HG03342 (cell line): ENCODE measurements around the gene PACS1.

Experiments used
- ATAC-seq: cut with Tn5 transposase; IDR thresholded peaks from one replicate; pipeline ENCODE4 v1.9.1; 2021; ENCODE audit warnings: mild to moderate bottlenecking, moderate library complexity; ENCODE audit not compliant: unreplicated experiment

The PACS1 gene

DNA sequence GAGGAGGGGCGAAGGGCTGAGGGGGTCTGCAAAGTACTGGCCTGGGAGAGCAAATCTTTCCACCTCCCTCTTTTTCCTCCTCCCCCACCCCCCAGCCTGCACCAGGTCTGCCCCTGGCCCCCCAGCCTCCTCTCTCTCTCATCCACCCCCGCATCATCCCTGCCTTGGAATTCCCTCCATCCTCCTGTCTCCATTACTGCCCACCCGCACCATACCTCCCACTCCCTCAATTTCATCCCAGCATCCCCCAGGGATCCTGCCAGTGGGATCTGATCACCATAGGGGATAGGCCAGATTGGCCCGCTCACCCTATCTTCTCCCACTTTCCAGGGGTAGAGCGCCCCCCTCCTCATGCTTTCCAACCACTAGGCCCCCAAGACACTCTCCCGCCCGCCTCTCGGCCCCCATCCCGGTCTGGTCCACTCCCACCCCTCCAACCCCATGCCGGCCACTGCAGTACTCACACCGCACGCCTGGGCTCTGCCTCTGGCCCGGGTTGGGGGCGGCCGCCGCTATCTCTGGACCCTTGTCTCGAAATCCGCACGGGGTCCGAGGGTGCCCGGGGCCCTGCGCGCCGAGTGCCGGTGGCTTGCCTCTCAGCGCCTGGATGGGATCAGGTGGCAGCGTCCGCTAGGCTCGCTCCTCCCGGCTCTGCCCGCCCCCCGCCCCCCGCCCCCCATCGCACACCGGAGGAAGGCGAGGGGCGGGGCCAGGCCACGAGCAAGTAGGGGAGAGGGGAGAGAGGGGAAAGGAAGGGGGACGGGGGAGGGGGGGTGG lies 21.3 kb upstream of the PACS1 start, which contains the start of gene GAL3ST3:
Gene GAL3ST3, minus strand, starts transcription at position 615 of the 777 bp plus-strand sequence. CDS start 3,746 bp downstream, outside the sequence.
- ATAC-seq: no peak

DNA sequence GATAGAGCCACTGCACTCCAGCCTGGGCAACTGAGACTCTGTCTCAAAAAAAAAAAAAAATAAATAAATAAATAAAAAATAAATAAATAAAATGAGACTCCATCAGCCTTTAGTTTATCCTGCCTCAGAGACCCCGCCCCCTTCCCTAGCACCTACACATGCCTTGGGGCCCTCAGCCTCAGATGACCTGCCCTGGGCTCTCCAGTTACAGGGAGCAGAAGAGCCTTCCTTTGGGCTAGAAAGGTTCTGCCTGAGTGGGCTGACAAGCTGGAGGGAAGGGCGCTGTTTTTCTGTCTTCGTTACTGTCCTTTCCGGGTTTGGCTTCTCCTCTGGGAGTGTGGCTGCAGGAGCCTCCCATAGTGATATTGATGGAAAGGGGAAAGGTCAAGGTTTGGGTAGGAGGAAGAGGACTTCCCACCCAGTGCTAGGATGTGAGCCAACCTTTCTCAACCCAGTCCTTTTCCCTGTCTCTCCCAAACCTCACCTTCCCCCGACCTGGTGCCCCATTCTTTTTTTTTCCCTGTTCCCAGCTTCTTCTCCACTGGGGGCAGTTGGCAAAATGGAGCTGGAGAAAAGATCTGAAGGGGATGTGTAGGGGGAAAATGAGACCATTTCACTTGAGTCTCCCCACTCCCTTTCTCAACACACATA lies 19.4 kb upstream of the PACS1 start:
- ATAC-seq: no peak

DNA sequence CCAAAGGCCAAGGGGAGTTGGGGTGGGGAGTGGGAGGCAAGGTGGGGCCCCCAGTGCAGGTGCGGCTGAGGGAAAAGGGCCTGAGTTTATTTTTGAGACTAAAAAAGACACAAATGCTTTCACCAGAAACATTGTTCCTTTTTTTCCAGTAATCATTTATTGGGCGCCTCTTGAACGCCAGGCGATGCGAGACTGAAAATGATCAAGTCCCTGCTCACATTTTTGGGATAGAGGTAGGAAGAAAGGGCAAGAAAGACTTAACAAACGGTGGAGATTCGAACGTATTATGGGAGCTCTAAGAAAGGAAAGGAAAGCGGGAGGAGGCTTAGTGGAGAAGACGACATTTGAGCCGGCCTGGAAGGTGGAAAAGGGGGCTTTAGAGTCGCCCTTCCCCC lies 18.7 kb upstream of the PACS1 start:
- ATAC-seq: no peak

DNA sequence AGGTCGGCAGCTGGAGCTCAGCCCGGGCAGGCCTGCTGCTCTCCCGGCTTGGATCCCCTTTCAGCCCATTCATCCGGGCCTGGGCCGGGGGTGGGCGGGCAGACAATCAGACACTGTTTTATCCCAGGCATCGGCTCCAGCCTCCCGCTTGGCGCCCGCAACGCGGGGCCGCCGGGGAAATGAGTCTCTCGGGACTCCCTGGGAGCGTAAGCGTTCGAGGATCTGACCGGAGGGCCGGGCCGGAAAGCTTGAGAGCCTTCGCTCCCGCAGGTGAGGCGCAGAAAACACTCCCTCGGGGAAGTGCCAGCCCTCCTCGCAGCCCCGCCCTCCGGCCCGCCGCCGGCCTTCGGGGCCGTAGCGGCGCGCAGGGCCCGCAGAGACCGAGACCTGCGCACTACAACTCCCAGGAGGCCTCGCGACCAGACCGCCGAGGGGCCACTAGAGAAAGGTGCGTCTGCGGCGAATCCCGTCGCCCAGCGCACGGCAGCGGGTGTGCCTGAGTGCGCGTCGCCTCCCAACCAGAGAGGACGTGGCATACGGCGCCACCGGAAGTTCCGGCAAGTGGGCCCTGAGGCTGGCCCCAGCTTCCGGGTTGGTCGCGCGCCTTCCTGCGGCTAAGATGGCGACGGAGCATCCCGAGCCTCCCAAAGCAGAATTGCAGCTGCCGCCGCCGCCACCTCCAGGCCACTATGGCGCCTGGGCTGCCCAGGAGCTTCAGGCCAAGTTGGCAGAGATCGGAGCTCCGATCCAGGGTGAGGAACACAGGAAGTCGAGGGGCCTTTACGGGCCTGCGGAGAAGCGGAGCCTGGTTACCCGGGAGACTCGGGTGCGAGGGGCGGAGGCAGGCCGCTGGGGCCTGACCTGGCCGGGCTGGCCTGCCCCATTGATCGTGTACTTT lies 18.1 kb upstream of the PACS1 start, which contains the start of gene SF3B2:
Gene SF3B2, plus strand, starts transcription at position 599 of the 898 bp plus-strand sequence. Its CDS starts 21 bp downstream, at position 620.
- peak; percentile 93 for ATAC-seq

DNA sequence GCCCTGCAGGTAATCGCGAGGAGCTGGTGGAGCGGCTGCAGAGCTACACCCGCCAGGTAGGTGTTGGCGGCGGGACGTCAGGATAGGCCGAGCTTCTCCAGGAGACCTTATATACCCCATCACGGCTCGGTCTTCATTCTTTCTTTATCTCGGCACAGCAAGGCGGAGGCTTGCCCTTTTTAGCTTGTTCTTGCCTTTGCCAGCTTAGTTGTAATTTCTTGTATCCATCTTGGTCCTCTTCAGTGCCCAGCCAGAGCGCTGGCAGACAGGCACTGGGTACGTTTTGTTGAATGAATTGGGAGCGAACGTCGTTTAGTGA lies 17.4 kb upstream of the PACS1 start:
- ATAC-seq: no peak

DNA sequence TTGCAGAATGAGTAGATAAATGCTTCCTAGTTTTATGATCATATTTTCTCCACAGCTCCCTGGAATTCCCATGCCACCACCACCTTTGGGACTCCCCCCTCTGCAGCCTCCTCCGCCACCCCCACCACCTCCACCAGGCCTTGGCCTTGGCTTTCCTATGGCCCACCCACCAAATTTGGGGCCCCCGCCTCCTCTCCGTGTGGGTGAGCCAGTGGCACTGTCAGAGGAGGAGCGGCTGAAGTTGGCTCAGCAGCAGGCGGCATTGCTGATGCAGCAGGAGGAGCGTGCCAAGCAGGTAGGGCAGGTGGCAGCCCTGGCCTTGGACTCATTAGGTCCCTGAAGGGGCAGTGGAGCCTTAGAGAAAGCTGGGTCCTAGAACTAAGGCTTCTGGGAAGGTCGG lies 15.1 kb upstream of the PACS1 start:
- ATAC-seq: no peak

DNA sequence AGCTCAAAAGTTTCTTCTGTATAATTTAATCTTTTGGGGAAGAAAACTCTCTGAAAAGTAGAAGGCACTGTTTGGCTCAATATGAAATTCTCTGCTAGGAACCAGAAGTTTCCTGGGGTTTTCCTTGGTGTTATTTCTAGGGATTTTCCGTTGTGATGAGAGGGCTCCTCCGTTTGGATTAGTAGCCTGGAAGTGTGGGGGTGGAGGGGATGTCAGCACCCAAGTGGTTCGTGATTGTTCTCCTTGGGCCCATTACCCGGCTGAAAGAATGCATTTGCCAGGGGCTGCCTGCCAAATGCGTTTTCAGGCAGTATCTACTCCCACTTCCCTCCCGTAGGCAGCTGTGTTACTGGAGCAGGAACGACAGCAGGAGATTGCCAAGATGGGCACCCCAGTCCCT lies 13.6 kb upstream of the PACS1 start:
- no peak for ATAC-seq

DNA sequence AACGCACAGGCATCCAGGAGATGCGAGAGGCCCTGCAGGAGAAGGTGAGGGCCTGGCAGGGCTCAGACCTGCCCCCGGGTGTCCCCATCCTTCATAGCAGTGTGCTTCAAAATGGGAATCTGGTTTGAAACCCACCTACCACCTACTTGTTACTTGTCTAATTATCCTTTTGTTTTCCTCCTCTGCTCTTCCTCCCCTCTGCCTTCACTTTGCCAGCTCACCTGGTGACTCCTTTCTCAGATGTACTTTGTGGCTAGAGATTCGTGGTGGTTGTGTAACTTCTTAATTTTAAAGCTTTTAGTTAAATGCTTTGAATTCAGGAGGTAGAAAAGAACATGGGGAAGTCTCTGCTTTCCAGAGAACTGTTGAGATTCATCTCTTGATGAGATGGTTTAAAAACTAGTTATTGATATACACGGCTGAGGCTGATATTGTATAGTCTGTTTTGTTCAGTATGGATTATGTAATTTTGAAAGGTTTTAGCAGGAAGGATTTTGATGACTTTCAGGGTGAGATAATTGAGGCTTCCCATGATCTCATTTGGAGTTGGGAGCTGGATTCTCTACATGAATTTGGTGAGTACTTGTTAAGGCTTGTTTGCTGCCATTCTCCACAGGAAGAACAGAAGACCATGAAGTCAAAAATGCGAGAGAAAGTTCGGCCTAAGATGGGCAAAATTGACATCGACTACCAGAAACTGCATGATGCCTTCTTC lies 9.9 kb upstream of the PACS1 start:
- no peak for ATAC-seq

DNA sequence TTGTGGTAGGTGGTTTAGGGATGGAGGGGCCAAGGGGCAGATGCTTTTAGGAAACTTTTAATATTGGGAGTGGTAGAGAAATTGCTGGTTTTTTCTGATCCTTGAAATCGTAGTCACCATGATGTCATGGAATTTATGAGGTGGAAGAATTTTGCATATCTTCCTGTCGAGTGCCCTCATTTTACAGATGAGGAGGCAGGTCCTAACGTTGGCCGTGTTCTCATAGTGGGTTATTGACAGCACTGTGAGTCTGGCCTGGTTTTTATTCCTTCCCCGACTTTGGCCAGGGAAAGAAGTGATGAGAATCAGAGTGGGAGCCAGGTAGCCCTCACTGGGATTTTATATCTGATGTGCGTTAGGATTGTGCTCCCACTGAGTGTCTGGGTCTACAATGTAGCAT lies 8.8 kb upstream of the PACS1 start:
- no peak for ATAC-seq

DNA sequence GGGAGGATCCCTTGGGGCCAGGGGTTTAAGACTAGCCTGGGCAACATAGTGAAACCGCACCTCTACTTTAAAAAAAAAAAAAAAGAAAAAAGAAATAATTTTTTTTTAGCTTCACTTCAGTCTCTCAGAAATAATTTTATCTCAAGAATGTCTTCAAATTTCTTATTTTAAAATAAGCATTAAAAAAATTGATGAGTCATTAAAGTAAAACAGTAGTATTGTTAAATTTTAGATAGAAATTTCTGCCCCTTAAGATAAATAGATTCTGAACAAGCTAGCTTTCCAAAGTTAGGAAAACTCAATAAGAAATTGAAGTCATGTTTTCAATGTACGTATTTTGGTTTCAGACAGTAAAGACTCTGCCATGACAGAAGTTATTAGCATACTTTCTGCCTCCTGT lies 7.7 kb upstream of the PACS1 start:
- no peak for ATAC-seq

DNA sequence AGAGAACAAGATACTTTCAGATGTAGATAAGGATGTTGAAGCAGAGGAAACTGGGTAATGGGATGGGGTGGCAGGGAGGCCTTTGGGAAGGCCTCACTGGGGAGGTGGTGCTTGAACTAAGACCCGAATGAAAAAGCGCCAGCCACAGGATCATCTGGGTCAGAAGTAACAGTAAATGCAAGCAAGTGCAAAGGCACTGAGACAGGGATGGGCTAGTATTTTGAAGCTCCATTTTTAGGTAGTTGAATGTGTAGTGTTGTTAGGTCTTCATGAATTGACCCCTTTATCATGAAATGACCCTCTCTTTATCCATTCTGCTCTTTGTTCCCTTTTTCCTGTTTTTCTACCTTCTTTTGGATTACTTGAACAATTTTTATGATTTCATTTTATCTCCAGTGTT lies 6.2 kb upstream of the PACS1 start:
- ATAC-seq: no peak

DNA sequence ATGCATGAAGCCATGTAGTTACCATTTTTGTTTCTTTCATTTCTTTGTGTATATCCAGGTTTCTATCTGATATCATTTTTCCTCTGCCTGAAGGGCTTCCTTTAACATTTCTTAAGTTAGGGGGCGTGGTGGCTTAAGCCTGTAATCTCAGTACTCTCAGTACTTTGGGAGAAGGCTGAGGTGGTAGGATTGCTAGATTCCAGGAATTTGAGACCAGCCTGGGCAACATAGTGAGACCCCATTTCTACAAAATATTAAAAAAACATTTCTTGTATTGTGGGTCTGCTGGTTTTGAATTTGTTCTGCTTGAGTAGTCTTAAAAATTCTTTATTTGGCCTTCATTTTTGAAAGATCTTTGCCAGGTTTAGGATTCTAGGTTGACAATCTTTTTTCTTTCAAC lies 5.5 kb upstream of the PACS1 start:
- no peak for ATAC-seq

DNA sequence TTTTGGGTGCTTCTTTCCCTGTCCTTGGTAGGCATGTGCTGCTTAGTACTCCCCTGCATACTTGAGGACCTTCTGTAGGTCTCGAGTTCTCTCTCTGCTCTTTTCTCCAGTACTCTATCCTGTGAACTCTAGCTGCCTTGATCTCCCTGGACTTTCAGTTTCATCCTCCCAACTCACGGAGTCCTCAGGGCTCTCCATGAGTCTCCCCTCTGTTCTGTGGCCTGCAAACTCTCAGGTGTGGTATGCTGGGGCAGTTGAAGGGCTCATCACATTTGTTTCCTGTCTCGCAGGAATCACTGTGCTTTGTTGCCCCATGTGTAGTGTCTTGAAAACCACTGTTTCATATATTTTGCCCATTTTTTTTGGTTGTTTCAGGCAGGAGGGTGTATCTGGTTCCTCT lies 3.3 kb upstream of the PACS1 start:
- no peak for ATAC-seq

DNA sequence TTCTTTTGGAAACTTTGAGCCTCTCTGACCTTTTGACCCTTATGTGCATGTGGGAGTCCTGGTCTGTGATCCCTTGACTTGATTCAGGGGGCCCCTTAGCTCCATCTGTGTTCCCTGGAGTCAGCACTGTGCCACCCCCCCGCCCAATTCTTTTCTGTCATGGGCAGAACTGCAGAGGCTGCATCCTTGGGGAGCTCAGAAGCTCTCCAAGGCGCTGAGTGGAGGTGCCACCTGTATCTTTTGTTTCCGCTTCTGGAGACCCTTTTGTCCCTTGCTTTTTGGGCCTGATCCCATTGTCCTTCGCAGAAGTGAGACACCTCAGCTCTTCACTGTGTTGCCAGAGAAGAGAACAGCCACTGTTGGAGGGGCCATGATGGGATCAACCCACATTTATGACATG lies 2.4 kb upstream of the PACS1 start:
- ATAC-seq: no peak

DNA sequence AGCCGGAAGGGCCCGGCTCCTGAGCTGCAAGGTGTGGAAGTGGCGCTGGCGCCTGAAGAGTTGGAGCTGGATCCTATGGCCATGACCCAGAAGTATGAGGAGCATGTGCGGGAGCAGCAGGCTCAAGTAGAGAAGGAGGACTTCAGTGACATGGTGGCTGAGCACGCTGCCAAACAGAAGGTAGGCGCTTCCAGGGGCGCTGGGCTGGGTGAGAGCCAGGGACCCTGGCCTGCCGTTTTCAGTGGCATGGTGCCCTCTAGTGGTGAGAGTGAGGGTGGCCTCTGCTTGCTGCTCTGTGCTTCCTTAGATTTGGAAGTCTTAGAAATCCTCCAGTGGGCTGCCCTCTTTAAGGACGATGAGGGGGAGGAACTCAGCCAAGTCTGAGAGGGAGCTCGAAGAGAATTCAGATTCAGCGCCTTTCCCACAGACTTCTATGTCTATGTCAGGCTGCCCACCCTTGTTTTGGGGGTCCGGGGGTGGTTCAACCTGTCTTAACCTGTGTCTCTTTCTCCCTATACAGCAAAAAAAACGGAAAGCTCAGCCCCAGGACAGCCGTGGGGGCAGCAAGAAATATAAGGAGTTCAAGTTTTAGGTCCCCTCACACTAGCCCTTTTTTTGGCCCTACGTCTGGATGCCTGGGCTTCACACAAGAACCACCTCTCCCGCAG lies 1.8 kb upstream of the PACS1 start:
- ATAC-seq: no peak

DNA sequence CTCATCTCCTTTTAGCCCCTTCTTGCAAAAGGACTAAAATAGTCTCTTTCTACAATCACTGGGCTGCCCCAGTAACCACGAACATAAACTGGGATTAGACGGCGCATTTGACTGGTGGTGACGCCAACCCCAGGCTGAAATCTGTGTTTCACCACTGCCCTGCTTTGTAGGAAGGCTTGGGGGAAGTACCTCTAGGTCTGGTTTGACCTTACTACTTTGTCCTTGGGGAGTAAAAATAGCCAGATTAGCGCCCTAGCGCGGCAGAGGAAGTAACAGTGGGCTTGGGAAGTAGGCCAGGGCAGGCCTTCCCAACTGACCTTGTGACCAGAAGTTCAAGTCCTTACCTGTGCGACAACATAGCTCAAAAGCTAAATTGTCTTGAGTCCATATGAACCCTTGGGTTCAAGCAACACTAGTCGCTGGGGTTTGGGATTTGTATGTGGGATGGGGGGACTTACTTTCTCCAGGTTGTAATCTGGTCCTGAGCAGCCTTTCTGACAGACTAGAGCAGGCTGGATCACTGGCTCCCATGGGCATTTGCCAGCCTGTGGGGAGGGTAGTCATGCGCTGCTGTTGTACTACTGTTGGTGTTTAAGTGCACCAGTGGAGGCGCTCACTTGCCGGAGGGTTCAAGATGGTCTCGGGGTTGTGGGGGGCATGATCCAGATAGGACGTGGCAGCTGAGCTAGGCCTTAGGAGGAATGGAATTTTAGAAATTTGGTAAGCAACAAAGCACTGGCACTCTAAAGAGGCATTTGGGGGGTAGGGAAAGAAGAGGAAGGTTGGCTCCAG lies 953 bp upstream of the PACS1 start:
- no peak for ATAC-seq

DNA sequence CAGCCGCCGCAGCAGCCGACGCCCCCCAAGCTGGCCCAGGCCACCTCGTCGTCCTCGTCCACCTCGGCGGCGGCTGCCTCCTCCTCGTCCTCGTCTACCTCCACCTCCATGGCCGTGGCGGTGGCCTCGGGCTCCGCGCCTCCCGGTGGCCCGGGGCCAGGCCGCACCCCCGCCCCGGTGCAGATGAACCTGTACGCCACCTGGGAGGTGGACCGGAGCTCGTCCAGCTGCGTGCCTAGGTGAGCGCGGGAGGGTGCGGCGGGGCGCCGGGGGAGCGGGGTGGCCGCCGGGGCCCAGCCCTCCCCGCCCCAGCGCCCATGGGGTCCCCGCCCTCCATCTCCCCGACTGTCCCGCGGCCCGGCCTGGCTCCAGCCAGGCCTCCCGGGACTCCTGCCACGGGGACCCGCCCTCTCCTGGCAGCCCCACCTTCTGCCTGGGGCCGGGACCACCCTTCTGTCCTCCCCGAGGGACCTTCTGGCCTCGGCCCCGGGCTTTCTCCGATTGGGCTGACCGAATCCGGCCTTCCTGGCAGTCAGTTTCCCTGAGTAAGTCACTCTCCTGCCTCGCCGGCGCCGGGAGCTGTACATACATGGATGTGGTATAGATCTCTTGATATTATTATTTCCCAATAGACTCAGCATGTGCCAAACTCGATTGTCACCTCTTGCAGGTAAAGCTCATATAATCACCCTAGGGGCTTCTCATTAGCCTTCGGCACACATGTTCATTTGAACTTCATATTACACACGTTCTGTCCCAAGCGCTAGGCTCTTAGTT lies 720 bp downstream of the PACS1 start:
- ATAC-seq: peak; percentile 9

DNA sequence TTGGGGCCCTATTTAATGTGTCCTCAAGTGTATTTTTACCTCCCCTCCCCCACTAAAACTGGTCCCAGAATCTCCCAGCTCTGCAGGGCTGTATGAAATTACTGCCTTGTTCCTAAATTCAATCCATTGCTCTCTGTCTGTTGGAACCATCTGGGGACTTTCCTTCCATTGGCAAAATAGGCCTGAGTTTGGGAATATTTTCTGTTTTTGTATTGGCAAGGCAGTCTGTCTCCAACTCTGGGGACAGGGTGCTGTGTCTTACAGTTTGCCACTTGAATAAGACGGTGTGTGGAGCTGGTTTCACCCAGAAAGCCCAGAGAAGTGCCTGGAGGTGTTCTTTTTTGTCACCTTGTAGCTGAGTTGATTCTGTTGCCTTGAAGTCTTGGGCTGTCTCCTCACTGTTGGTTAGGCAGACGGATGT lies 1.3 kb downstream of the PACS1 start:
- no peak for ATAC-seq

DNA sequence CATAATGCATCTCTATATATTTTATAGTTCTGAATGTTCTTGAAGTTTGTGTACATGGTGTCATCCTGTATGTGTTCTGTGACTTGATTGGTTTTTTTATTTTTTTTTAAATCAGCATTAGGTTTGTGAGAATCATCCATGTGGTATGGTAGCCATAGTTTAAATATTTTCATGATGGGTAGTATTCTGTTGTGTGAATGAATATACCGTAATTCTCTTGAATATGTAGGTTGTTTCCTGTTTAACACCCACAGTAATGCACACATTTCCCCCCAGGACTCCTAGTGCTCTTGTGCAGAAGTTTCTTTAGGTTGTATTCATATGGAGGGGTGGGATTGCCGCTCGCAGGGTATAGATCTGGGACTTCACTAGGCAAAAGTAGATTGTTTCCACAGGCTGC lies 2.0 kb downstream of the PACS1 start:
- ATAC-seq: no peak
